Chondrocyte (in vitro differentiated cells): ENCODE data around the gene CDH12. TPM values are rescaled to one million over a fixed set of nuclear protein-coding genes. Genes with fewer than 3 reads are reported as not detected.

Source experiments
- DNase-seq: peaks from one replicate; pipeline ENCODE4 v3.0.0; 2021; ENCODE audit warnings: mixed read lengths, low spot score
- H3K27ac Mint-ChIP-seq: one replicate; pipeline ENCODE4 v1.8.0; 2021; ENCODE audit warnings: mild to moderate bottlenecking, moderate library complexity, mixed read lengths; ENCODE audit not compliant: unreplicated experiment
- H3K27me3 Mint-ChIP-seq: 2 replicates; pipeline ENCODE4 v1.8.0; 2021; ENCODE audit warnings: low read depth, mixed read lengths
- H3K36me3 Mint-ChIP-seq: 2 replicates; pipeline ENCODE4 v1.8.0; 2021; ENCODE audit warnings: low read depth, mixed read lengths
- H3K4me1 Mint-ChIP-seq: 2 replicates; pipeline ENCODE4 v1.8.0; 2021; ENCODE audit warnings: low read depth, mild to moderate bottlenecking, mixed read lengths
- H3K4me3 Mint-ChIP-seq: one replicate; pipeline ENCODE4 v1.8.0; 2021; ENCODE audit warnings: mild to moderate bottlenecking, moderate library complexity, mixed read lengths; ENCODE audit not compliant: unreplicated experiment
- H3K9me3 Mint-ChIP-seq: 2 replicates; pipeline ENCODE4 v1.8.0; 2021; ENCODE audit warnings: low read depth, mixed read lengths
- CTCF ChIP-seq: fragments of 200-600 bp; sonication (generic); IDR thresholded peaks from 2 replicates; pipeline ENCODE4 v1.5.0; 2021; ENCODE audit warnings: antibody characterized with exemption, mild to moderate bottlenecking, moderate library complexity
- total RNA-seq: library from RNA; stranded (reverse); gene quantifications from 3 replicates; pipeline ENCODE4 v1.2.1, GENCODE V29; 2021

The CDH12 gene
- total RNA-seq, 1 donor from 2014 or later, result not detected

- TF ChIP-seq CTCF, result no peak
- no peak overlapping the region for H3K27ac Mint-ChIP-seq
- no peaks in the 10 kb centered on the region for H3K9me3 Mint-ChIP-seq
- H3K36me3 Mint-ChIP-seq, result no peaks in the 10 kb centered on the region
- no peaks in the 10 kb centered on the region for H3K4me1 Mint-ChIP-seq
- peaks cover 35% of the 10 kb centered on the region for H3K27me3 Mint-ChIP-seq
- DNase-seq, result no peak
- H3K4me3 Mint-ChIP-seq, result no peak overlapping the region
These were observed 6.5 kb downstream of the CDH12 start for GRCh38 chr5:22846693-22847092.

DNA sequence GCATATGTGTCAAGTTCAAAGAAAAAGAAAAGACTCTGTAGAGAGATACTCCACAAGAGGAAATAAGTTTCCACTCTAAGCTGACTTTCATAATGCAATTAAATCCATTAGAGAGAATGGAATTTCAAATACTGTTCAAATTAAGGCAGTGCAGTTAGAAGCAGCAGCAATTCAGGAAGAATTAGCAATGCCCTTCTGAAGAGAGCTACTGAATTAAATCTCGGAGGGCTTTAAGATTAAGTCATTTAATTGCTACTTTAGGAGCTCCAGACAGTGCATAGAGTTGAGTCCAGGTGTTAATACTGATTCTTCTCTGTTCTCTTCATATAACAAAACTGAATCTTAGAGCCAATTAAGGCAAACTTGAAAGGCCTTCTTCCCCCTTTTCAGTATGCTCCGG is 8.5 kb downstream of the CDH12 start:
- Mint-ChIP-seq H3K4me1 (no peaks in the 10 kb centered on the region), H3K36me3 (no peaks in the 10 kb centered on the region), H3K27ac (no peak overlapping the region), H3K4me3 (no peak overlapping the region), H3K9me3 (no peaks in the 10 kb centered on the region), H3K27me3 (peaks cover 29% of the 10 kb centered on the region)
- no peak for TF ChIP-seq CTCF
- DNase-seq, result no peak

DNA sequence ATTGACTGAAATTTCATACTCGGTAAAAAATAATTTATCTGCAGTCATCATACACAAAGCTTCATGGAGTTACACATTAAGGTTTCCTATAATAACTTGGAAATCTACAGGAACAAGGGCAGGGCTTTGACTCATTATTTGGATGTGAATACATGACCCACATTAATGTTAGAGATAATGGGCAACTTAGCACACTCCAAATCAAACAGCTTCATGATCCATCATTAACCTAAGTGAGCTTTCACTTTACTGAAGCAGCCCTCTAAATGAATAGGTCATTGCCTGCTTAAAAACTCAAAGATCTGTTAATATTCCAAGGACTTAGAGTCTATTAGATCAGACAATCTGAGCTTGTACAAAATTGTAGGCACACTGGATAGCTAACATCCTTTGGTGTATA is 9.0 kb downstream of the CDH12 start:
- DNase-seq, result no peak
- Mint-ChIP-seq H3K36me3 (no peaks in the 10 kb centered on the region), H3K4me3 (no peak overlapping the region), H3K27ac (no peak overlapping the region), H3K4me1 (no peaks in the 10 kb centered on the region), H3K27me3 (peaks cover 26% of the 10 kb centered on the region), H3K9me3 (no peaks in the 10 kb centered on the region)
- no peak for TF ChIP-seq CTCF

- Mint-ChIP-seq H3K4me1 (no peaks in the 10 kb centered on the region), H3K27ac (no peak overlapping the region), H3K36me3 (no peaks in the 10 kb centered on the region), H3K27me3 (peaks cover 11% of the 10 kb centered on the region), H3K9me3 (no peaks in the 10 kb centered on the region), H3K4me3 (no peak overlapping the region)
- DNase-seq, result no peak
- TF ChIP-seq CTCF, result no peak
These were observed 10.6 kb downstream of the CDH12 start for GRCh38 chr5:22842574-22842973.

DNA sequence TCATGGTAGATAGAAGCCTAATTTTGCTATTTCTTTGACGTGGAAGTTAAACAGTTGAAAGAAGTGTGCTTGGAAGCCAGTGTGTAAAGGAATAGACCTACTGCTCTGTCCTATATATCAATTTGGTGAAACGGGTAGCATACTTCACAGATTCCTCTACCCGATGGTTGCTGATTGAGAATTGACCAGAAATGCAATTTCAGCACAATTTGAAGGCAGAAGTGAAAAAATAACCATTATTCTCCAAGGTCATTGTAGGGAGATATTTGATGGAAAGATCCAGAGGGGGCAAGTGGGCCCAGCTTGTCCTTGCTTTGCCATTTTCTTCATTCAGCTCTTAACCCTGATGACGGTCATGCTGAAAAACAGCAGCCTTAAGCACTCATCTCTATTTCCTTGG is 15.3 kb downstream of the CDH12 start:
- H3K36me3 Mint-ChIP-seq, result no peaks in the 10 kb centered on the region
- no peak for TF ChIP-seq CTCF
- H3K27ac Mint-ChIP-seq, result no peak overlapping the region
- DNase-seq, result no peak
- H3K27me3 Mint-ChIP-seq, result peaks cover 14% of the 10 kb centered on the region
- no peaks in the 10 kb centered on the region for H3K9me3 Mint-ChIP-seq
- no peaks in the 10 kb centered on the region for H3K4me1 Mint-ChIP-seq
- no peak overlapping the region for H3K4me3 Mint-ChIP-seq
